ENCODE measurements around the gene AMPD1.
A peak's percentile ranks its signal among the peaks of the same experiment; 100 is the strongest.

Gene AMPD1

GRCh38 chr1:114696810-114697209 lies 1.5 kb upstream of the AMPD1 start:
- DNase-seq (ENCODE audit: low read depth) = no peak

DNA sequence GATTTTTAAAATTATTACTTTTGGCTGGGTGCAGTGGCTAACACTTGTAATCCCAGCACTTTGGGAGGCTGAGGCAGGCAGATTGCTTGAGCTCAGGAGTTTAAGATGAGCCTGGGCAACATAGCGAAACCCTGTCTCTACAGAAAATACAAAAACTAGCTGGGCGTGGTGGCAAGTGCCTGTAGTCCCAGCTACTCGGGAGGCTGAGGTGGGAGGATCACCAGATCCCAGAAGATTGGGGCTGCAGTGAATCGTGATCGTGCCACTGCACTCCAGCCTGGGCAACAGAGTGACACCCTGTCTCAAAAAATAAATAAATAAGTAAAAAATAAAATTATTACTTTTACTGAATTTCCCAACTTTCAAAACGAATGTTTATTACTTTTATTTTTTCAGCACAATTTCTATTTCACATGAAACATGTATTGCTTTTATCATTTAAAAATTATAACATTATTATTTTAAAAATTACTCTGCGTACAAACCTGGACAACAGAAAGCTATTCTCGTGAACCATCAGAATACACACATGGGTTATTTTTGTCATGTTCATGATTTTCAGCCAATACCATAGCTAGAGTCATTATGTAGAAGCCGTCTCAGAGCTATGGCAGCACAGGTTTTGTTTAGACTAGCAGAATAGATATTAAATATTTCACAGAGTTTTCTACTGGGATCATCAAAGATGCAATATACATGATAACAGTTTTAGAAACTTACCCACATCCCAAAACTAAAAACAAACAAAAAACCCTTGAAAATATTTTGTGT lies 621 bp downstream of the AMPD1 start:
- no peak for DNase-seq (ENCODE audit: low read depth)

- DNase-seq (ENCODE audit: low read depth) = no peak
These were observed 2.4 kb downstream of the AMPD1 start for GRCh38 chr1:114692947-114693346.

DNA sequence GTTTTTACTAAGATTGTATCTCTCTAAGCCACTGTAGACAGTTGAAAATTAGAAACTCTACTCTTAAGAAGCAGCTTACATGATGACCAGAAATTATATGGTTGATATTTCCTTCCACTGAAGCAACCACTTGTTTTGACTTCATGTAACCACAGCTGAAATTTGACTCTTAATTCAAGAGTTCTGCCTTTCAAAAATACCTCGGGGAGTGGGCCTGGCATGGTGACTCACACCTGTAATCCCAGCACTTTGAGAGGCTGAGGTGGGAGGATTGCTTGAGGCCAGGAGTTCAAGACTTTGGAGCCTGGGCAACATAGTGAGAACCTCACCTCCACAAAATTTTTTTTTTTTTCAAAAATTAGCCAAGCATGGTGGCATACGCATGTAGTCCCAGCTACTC lies 4.3 kb downstream of the AMPD1 start:
- DNase-seq (ENCODE audit: low read depth) = no peak

DNA sequence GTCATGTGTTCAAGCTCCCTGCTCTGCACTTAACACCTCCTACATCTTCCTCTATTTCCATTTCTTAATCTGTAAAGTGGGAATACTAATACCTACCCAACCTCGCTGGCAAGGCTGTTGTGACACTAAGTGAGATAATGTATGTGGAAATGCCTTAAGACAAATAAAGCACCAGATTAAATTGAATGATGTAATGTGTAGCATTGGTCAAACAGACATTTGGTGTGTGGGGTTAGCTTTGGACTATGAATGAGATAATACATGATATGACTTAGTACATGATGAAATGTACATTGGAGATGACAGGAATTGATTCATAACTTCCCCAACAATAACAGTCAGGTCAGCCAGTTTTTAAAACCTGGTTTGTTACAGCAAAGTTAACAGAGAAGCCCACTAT lies 5.2 kb downstream of the AMPD1 start:
- no peak for DNase-seq (ENCODE audit: low read depth)

DNA sequence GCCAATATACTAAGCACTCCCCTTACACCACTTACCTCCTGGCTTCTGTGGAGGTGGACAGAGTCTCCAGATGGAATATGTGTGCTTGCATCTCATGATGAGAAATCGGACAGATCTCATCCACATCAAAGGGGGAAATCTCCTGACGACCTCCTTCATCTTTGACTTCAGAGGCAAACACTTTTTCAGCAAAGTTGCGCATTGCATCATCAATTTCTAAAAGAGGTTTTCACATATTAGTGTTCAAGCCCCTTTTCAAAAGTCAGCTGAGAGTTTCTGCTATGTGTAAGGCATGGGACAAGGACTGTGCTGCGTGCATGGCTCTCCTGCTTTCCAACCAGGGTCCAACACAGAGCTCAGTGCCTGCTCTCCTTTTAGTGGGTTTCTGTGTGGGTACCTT lies 6.8 kb downstream of the AMPD1 start:
- no peak for DNase-seq (ENCODE audit: low read depth)

GRCh38 chr1:114685851-114686250 lies 9.5 kb downstream of the AMPD1 start:
- DNase-seq (ENCODE audit: low read depth) = no peak

GRCh38 chr1:114677691-114678090 lies 17.7 kb downstream of the AMPD1 start:
- no peak for DNase-seq (ENCODE audit: low read depth)

DNA sequence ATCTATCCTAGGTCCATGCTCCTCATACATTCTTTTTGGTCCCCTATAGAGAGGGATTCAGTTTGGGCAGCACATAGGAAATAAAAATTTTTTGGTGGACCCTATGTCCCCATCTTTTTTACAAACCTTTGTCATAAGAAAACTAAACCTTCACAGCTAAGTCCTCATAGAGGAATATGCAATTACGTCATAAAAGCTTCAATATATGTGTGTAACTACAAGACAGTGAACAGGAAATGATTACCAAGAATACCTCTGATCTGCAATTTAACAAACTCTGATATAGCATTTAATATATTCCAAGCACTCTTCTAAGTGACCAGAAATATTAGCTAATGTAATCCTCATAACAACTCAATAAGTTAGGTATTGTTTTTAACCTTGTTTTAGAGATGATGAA lies 19.2 kb downstream of the AMPD1 start:
- no peak for DNase-seq (ENCODE audit: low read depth)

- DNase-seq (ENCODE audit: low read depth) = no peak
These were observed 23.4 kb downstream of the AMPD1 start for GRCh38 chr1:114671939-114672275.

DNA sequence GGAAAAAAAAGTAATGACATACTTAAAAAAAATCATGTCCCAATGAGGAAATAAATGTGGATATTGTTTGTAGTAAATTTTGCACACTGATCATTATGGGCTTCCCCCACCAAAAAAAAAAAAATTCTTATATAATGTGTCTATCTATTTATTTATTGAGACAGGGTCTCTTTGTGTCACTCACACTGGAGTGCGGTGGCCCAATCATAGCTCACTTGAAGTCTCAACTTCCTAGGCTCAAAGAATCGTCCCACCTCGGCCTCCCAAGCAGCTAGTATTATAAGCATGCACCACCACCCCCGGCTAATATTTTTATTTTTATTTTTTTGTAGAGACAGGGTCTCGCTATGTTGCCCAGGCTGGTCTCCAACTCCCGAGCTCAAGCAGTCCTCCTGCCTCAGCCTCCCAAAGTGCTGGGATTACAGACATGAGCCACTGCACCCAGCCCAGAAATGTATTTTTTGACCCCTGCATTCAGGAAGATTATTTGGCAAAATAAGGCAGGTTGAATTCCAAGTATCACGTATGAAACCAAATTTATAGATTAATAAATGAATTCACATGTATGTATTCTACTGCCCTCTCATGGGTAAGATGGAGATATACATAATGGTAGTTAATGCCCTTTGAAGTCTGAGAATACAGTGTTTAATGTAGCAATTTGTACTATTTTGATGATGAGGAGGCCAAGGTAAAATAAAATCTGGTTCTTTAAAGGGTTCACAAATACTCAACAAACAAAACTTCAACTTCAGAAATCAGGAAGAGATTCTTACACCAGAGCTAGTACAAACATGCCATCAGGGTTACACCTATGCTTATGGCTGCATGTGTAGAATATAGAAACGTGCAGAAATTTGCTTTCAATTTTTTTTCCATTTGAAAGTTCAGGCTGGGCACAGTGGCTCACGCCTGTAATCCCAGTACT lies 24.1 kb downstream of the AMPD1 start:
- DNase-seq (ENCODE audit: low read depth) = no peak

DNA sequence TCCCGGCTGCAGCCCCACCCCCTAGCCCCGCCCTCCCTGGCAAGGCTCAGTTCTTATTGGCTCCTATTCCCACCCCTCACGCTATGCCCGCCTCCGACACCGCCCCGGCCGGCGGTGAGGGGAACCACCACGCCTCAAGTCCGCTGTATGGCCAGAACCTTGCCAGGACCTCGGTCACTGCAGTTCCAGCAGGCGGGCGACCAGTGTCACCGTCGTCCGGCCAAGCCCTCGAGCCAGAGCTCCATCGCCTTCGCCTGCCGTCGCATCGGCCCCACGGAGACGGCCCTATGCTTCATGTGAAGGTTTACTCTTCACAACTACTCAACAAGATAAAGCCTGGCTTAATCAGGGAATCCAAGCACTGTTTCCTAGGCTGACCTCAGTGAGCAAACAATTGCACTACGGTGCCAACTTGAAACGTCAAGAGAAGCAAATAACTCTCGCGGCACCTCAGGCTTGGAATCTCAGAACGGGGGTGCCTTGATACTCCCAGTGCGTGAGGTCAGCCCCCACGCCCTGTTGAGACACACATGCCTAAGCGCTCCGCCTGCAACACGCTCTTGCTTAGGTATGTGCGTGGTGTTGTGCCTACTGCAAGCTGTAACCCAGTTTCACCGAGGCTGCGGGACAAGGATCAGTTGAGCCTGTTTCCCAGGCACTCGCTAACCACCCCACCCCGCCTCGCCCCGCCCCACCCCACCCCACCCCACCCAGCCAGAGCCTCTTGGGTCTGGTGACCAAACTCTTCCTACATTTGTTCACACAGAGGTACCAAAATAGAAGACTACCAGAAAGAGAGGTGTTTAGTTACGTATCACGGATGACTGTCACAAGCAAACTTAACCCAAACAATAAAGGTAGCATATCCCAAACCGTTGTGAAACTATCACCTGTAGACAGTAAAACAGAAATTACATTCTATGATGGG lies 25.0 kb downstream of the AMPD1 start:
- peak; percentile 79 for DNase-seq (ENCODE audit: low read depth)

DNA sequence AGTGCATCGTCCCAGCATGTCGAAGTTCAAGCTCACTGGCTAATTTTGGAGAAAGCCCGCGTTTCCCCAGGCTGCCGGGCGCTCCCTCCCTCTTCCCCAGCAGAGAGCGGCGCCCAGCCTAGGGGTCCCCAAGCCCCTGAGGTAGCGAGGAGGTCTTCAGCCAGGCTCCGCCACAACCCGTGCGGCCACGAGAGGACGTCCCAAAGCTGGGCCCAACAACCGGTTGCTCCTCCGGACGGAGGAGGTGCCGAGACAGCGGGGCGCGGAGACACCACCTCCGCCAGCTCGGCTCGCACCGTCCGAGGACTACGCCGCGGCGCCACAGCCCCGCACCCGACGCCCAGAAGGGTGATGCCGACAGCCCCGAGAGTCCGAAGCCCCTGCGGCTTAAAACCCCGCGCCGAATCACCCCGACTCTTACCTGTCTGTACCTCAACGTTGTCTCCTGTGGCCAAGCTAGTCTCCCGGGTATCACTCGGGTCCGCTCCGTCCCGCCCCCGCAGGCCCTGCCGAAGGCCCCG lies 25.7 kb downstream of the AMPD1 start, which contains the start of gene DENND2C:
Gene DENND2C (minus strand): TSS at position 488 of the 521 bp plus-strand sequence. CDS start 44,065 bp downstream, outside the sequence.
- DNase-seq (ENCODE audit: low read depth) = peak; percentile 5

GRCh38 chr1:114668784-114669561 lies 26.4 kb downstream of the AMPD1 start:
- DNase-seq (ENCODE audit: low read depth) = peak; percentile 2

DNA sequence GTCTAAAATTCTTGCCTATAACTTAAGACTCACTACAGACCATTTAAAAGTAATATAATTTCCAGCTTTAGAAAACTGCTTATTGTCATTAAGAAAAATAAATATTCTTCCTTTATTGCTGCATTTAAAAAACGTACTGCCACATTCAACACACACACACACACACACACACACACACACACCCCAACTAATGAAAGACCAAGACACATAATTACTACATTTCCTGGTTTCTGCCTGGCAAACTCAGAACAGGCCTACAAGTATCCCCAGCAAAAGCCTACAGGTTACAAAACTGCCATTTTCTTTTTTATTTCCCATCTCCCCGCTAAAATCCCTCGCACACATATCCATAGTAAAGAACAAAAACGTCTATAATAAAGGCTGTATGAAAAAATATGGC lies 27.0 kb downstream of the AMPD1 start:
- no peak for DNase-seq (ENCODE audit: low read depth)

DNA sequence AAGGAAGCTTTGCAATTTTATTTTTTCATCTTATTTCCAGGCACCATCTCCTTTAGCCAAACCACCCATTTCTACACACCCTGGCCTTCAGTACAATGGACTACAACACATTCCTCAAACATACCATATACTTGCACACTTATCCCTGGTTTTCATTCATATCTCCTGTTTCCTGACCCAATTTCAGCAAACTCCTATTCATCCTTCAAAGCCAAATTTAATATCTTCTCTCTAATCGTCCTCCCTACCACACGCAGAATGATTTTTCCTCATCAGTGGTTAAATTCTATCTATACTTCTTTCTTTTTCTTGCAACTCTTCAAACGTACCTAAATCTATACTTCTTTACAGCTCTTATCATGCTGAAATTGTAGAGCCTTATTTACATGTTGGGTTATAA lies 28.4 kb downstream of the AMPD1 start:
- DNase-seq (ENCODE audit: low read depth) = no peak

- DNase-seq (ENCODE audit: low read depth) = no peak
These were observed 35.1 kb downstream of the AMPD1 start for GRCh38 chr1:114660238-114660637.

- no peak for DNase-seq (ENCODE audit: low read depth)
These were observed 43.5 kb downstream of the AMPD1 start for GRCh38 chr1:114651893-114652292.

GRCh38 chr1:114648503-114648902 lies 46.8 kb downstream of the AMPD1 start:
- DNase-seq (ENCODE audit: low read depth) = no peak

GRCh38 chr1:114641377-114641776 lies 54.0 kb downstream of the AMPD1 start:
- no peak for DNase-seq (ENCODE audit: low read depth)

DNA sequence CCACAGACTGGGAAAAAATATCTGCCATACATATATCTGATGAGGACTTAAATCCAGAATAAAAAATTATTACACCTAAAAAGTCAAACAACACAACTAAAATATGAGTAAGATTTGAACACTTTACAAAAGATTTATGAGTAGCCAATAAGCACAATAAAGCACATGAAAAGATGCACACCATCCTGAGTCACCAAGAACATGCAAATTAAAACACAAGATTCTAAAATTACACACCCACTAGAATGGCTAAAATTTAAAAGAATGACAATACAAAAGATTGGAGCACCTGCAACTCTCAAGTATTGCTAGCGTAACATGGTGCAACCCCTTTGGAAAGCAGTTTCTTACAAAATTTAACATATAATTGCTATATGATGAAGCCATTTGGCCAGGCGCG lies 56.4 kb downstream of the AMPD1 start:
- DNase-seq (ENCODE audit: low read depth) = no peak
